Measurements from ENCODE around the gene SPAG7. TPM values are rescaled to one million over a fixed set of nuclear protein-coding genes. Genes with fewer than 3 reads are reported as not detected.

The SPAG7 gene
- total RNA-seq, 2 experiments from 2014 or later, result 54.4 to 58.9 TPM

- intact Hi-C loops (cut with micrococcal nuclease; ENCODE audit: unreplicated experiment), result no loop called here
- TF ChIP-seq EZH2phosphoT487 (IDR thresholded peaks at IDR 0.05; ENCODE audit: borderline replicate concordance, low read depth, low read length), result no peak
- no peak for TF ChIP-seq CTCF (conservative IDR thresholded peaks at IDR 0.05; ENCODE audit: low read length)
- Histone ChIP-seq H4K20me1 (ENCODE audit: insufficient read depth, low read length) (no peaks in the 10 kb centered on the region), H3K27ac (ENCODE audit: low read depth, low read length, poor library complexity, severe bottlenecking) (peak overlapping the region; percentile 17), H3K79me2 (ENCODE audit: insufficient read depth, low read depth, low read length) (peaks cover 6% of the 10 kb centered on the region; the same call in 1 of the 2 replicates), H3K36me3 (ENCODE audit: insufficient read depth, low read length) (peaks cover 26% of the 10 kb centered on the region), H2AFZ (ENCODE audit: low read length) (no peak overlapping the region), H3K9me3 (ENCODE audit: low read length) (no peaks in the 10 kb centered on the region), H3K4me2 (ENCODE audit: low read length) (peak overlapping the region; percentile 98), H3K4me1 (ENCODE audit: insufficient read depth, low read length, poor library complexity, severe bottlenecking) (peaks cover 20% of the 10 kb centered on the region), H3K4me3 (ENCODE audit: low read depth, low read length, poor library complexity, severe bottlenecking) (peak overlapping the region; percentile 93), H3K9me2 (ENCODE audit: insufficient read depth, low read length) (no peaks in the 10 kb centered on the region)
- ChIA-PET CTCF (ENCODE audit: unreplicated experiment) (interaction anchor here (1.2 kb wide), 1 partner anchor 11 kb away, joined by 4 read pairs; no protein-coding TSS in a partner anchor), POLR2A (no interaction called here)
- peak; percentile 34 for DNase-seq (ENCODE audit: low spot score)
- BruUV-seq (replicated peaks), result no TSS peak
These were observed 31.3 kb upstream of the SPAG7 start for GRCh38 chr17:4998732-4999429.

GRCh38 chr17:4998027-4998731 is 30.6 kb upstream of the SPAG7 start:
- no TSS peak for BruUV-seq (replicated peaks)
- Histone ChIP-seq H3K27ac (ENCODE audit: low read depth, low read length, poor library complexity, severe bottlenecking) (peak overlapping the region; percentile 18), H3K9me3 (ENCODE audit: low read length) (no peaks in the 10 kb centered on the region), H4K20me1 (ENCODE audit: insufficient read depth, low read length) (no peaks in the 10 kb centered on the region), H3K4me1 (ENCODE audit: insufficient read depth, low read length, poor library complexity, severe bottlenecking) (peaks cover 20% of the 10 kb centered on the region), H3K4me3 (ENCODE audit: low read depth, low read length, poor library complexity, severe bottlenecking) (peak overlapping the region; percentile 93), H3K9me2 (ENCODE audit: insufficient read depth, low read length) (no peaks in the 10 kb centered on the region), H2AFZ (ENCODE audit: low read length) (peak overlapping the region; percentile 30; the same call in 1 of the 2 replicates), H3K36me3 (ENCODE audit: insufficient read depth, low read length) (peaks cover 19% of the 10 kb centered on the region; the same call in 1 of the 2 replicates), H3K79me2 (ENCODE audit: insufficient read depth, low read depth, low read length) (peaks cover 6% of the 10 kb centered on the region; the same call in 1 of the 2 replicates), H3K4me2 (ENCODE audit: low read length) (peak overlapping the region; percentile 98)
- no peak for DNase-seq (ENCODE audit: low spot score)
- ChIA-PET POLR2A (interaction anchor here (0.6 to 2.0 kb wide), 2 partner anchors 9 to 31 kb away, joined by 3 to 6 read pairs; partner anchors contain the start of gene SPAG7), CTCF (ENCODE audit: unreplicated experiment) (interaction anchor here (1.2 kb wide), 1 partner anchor 10 kb away, joined by 4 read pairs; no protein-coding TSS in a partner anchor)
- TF ChIP-seq CTCF (conservative IDR thresholded peaks at IDR 0.05; ENCODE audit: low read length) (no peak), EZH2phosphoT487 (IDR thresholded peaks at IDR 0.05; ENCODE audit: borderline replicate concordance, low read depth, low read length) (no peak)
- intact Hi-C loops (cut with micrococcal nuclease; ENCODE audit: unreplicated experiment), result no loop called here
